Adipose tissue (tissue), 3 donors: ENCODE data around the gene MCRIP2. TPM values are rescaled to one million over a fixed set of nuclear protein-coding genes. Genes with fewer than 3 reads are reported as not detected.
"Not testable (repeated sequence)": the region's sequence is repeated elsewhere in the genome, so short reads cannot be mapped to it uniquely, and the experiment has no call there.

Source experiments
- H3K27ac ChIP-seq: one replicate; pipeline ENCODE4 v1.5.1; 2013; ENCODE audit warnings: low read depth, low read length
- WGBS, 3 donors: extraction: QIAGEN DNeasy Blood & Tissue Kit; methylation state at CpG; one replicate each; pipeline ENCODE4 v1.1.7; 2013; 5-methylcytosine and 5-hydroxymethylcytosine counted together
- polyA plus RNA-seq, 3 donors: library from polyadenylated mRNA; stranded (reverse); fragments of 200-250 nt; gene quantifications; one replicate each; pipeline ENCODE4 v1.2.3, GENCODE V29; 2013
- donor health status: healthy with polysubstance abuse.
- donor health status: Bipolar disorder and iron deficiency.
- donor health status: healthy.

Gene MCRIP2
- polyA plus RNA-seq, 3 donors: 23.6 to 57.6 (median 42.6) TPM

GRCh38 chr16:684071-684794, 42.6 kb downstream of the MCRIP2 start, which contains the start of gene JMJD8:
Gene JMJD8, minus strand, starts transcription at chr16:684334. Its CDS starts 15 bp downstream, at chr16:684319.
- WGBS, 3 donors: 1 to 2% (median 2%) methylated on average over 63 to 89 of the region's 91 CpGs

GRCh38 chr16:684961-685696, 43.5 kb downstream of the MCRIP2 start:
- H3K27ac ChIP-seq: no peak overlapping the region
- WGBS, 3 donors: 90 to 94% (median 92%) methylated on average over 61 of the region's 61 CpGs

More at GRCh38 chr16:684071-684794, 42.6 kb downstream of the MCRIP2 start, which contains the start of gene JMJD8:
- no peak within 1 kb of the TSS for H3K27ac ChIP-seq

GRCh38 chr16:685967-686366, 44.3 kb downstream of the MCRIP2 start:
- H3K27ac ChIP-seq: no peak overlapping the region

GRCh38 chr16:686459-687260, 45.0 kb downstream of the MCRIP2 start:
- 91 to 96% (median 94%) methylated on average over 51 of the region's 51 CpGs for whole genome bisulfite sequencing, 3 donors
- no peak overlapping the region for H3K27ac ChIP-seq

More at GRCh38 chr16:685967-686366, 44.3 kb downstream of the MCRIP2 start:
- 56 to 74% (median 61%) methylated on average over 10 of the region's 10 CpGs for WGBS, 3 donors

GRCh38 chr16:687499-687898, 45.9 kb downstream of the MCRIP2 start:
- 91 to 96% (median 91%) methylated on average over 19 of the region's 19 CpGs for WGBS, 3 donors
- H3K27ac ChIP-seq: no peak overlapping the region

GRCh38 chr16:689175-689897, 47.7 kb downstream of the MCRIP2 start:
- 74 to 84% (median 80%) methylated on average over 26 of the region's 26 CpGs for WGBS, 3 donors
- no peak overlapping the region for H3K27ac ChIP-seq

- WGBS, 3 donors: 78 to 88% (median 87%) methylated on average over 16 of the region's 16 CpGs
- not testable (repeated sequence) for H3K27ac ChIP-seq
Observed at GRCh38 chr16:691242-691641, 49.6 kb downstream of the MCRIP2 start.

- no peak overlapping the region for H3K27ac ChIP-seq
- WGBS, 3 donors: 60 to 77% (median 71%) methylated on average over 10 of the region's 10 CpGs
Observed at GRCh38 chr16:692356-693108, 50.9 kb downstream of the MCRIP2 start.

- no peak overlapping the region for H3K27ac ChIP-seq
- WGBS, 3 donors: 34 to 39% (median 36%) methylated on average over 19 to 22 of the region's 22 CpGs
Observed at GRCh38 chr16:693364-693763, 51.7 kb downstream of the MCRIP2 start.

GRCh38 chr16:693766-694165, 52.1 kb downstream of the MCRIP2 start:
- no peak overlapping the region for H3K27ac ChIP-seq
- WGBS, 3 donors: 5 to 7% (median 7%) methylated on average over 16 to 36 of the region's 37 CpGs

GRCh38 chr16:694187-694862, 52.7 kb downstream of the MCRIP2 start:
- H3K27ac ChIP-seq: no peak overlapping the region
- 2 to 5% (median 3%) methylated on average over 51 to 64 of the region's 64 CpGs for WGBS, 3 donors

- no peak overlapping the region for H3K27ac ChIP-seq
- 2 to 3% (median 3%) methylated on average over 23 to 37 of the region's 37 CpGs for WGBS, 3 donors
Observed at GRCh38 chr16:694863-695354, 53.3 kb downstream of the MCRIP2 start.

- H3K27ac ChIP-seq: no peak overlapping the region
- WGBS, 3 donors: 2 to 4% (median 3%) methylated on average over 68 to 71 of the region's 71 CpGs
Observed at GRCh38 chr16:695355-696089, 53.9 kb downstream of the MCRIP2 start.
